SK-N-SH treated with all-trans-retinoic acid at 6 μM for 48 hours (cell line): Measurements from ENCODE around the gene MMP2.

Experiments used
- ATAC-seq: fragments of 200-7000 bp; cut with Tn5 transposase; 3 replicates; pipeline ENCODE4 v1.9.1; 2020; ENCODE audit warnings: mild to moderate bottlenecking, moderate library complexity
- ARNTL ChIP-seq: fragments of 450-650 bp; formaldehyde crosslinking; IDR thresholded peaks from 2 replicates; pipeline ENCODE4 v1.5.0; 2020; ENCODE audit warnings: low read depth, mild to moderate bottlenecking, moderate library complexity, borderline replicate concordance
- BACH2 ChIP-seq: fragments of 250-450 bp; sonication (Bioruptor Pico); IDR thresholded peaks from 2 replicates; pipeline ENCODE4 v1.9.0; 2021; ENCODE audit warnings: mild to moderate bottlenecking, borderline replicate concordance
- CSDC2 ChIP-seq: fragments of 250-450 bp; sonication (Bioruptor Pico); IDR thresholded peaks from 2 replicates; pipeline ENCODE4 v1.5.0; 2020; ENCODE audit warnings: mild to moderate bottlenecking, moderate library complexity
- ESRRG ChIP-seq: fragments of 250-450 bp; sonication (Bioruptor Pico); IDR thresholded peaks from 2 replicates; pipeline ENCODE4 v1.6.1; 2021; ENCODE audit warnings: mild to moderate bottlenecking
- GLIS3 ChIP-seq: fragments of 250-450 bp; sonication (Bioruptor Pico); IDR thresholded peaks from 2 replicates; pipeline ENCODE4 v1.5.0; 2020; ENCODE audit warnings: mild to moderate bottlenecking, moderate library complexity
- ISL1 ChIP-seq: fragments of 250-450 bp; sonication (Bioruptor Pico); IDR thresholded peaks from 2 replicates; pipeline ENCODE4 v2.1.2; 2022; ENCODE audit warnings: mild to moderate bottlenecking, moderate library complexity
- OSR1 ChIP-seq: fragments of 250-450 bp; sonication (Bioruptor Pico); IDR thresholded peaks from 2 replicates; pipeline ENCODE4 v1.8.0; 2022; ENCODE audit warnings: moderate library complexity, mild to moderate bottlenecking, inconsistent platforms
- POU6F1 ChIP-seq: fragments of 250-450 bp; sonication (Bioruptor Pico); IDR thresholded peaks from 2 replicates; pipeline ENCODE4 v1.8.0; 2021; ENCODE audit warnings: low read depth, mild to moderate bottlenecking, moderate library complexity, borderline replicate concordance
- PPARA ChIP-seq: fragments of 250-450 bp; sonication (Bioruptor Pico); IDR thresholded peaks from 2 replicates; pipeline ENCODE4 v1.5.0; 2020; ENCODE audit warnings: mild to moderate bottlenecking, borderline replicate concordance
- RARB ChIP-seq: fragments of 250-450 bp; sonication (Bioruptor Pico); IDR thresholded peaks from 2 replicates; pipeline ENCODE4 v1.8.0; 2021; ENCODE audit warnings: mild to moderate bottlenecking, moderate library complexity
- SNAI2 ChIP-seq: fragments of 250-450 bp; sonication (Bioruptor Pico); IDR thresholded peaks from 2 replicates; pipeline ENCODE4 v1.5.0; 2020; ENCODE audit warnings: mild to moderate bottlenecking, moderate library complexity
- TCF4 ChIP-seq: fragments of 250-450 bp; sonication (Bioruptor Pico); IDR thresholded peaks from 2 replicates; pipeline ENCODE4 v1.8.0; 2021; ENCODE audit warnings: mild to moderate bottlenecking, moderate library complexity, borderline replicate concordance
- TOX ChIP-seq: fragments of 250-450 bp; sonication (Bioruptor Pico); IDR thresholded peaks from 2 replicates; pipeline ENCODE4 v1.8.0; 2021; ENCODE audit warnings: mild to moderate bottlenecking, moderate library complexity, borderline replicate concordance
- TSHZ2 ChIP-seq: fragments of 250-450 bp; sonication (Bioruptor Pico); IDR thresholded peaks from 2 replicates; pipeline ENCODE4 v1.5.0; 2020; ENCODE audit warnings: mild to moderate bottlenecking, moderate library complexity
- ZC3H10 ChIP-seq: fragments of 250-450 bp; sonication (Bioruptor Pico); IDR thresholded peaks from 2 replicates; pipeline ENCODE4 v1.5.1; 2021; ENCODE audit warnings: mild to moderate bottlenecking, moderate library complexity
- ZFP3 ChIP-seq: fragments of 250-450 bp; sonication (Bioruptor Pico); IDR thresholded peaks from 2 replicates; pipeline ENCODE4 v1.5.0; 2020; ENCODE audit warnings: mild to moderate bottlenecking, moderate library complexity
- ZFP30 ChIP-seq: fragments of 450-650 bp; formaldehyde crosslinking; IDR thresholded peaks from 2 replicates; pipeline ENCODE4 v1.5.0; 2022; ENCODE audit warnings: mild to moderate bottlenecking, moderate library complexity
- ZNF565 ChIP-seq: fragments of 450-650 bp; formaldehyde crosslinking; conservative IDR thresholded peaks from 2 replicates; pipeline ENCODE4 v1.5.0; 2020; ENCODE audit warnings: low read depth, mild to moderate bottlenecking, moderate library complexity
- ZNF70 ChIP-seq: fragments of 450-650 bp; formaldehyde crosslinking; IDR thresholded peaks from 2 replicates; pipeline ENCODE4 v1.5.0; 2020; ENCODE audit warnings: mild to moderate bottlenecking, moderate library complexity
- ZNF8 ChIP-seq: fragments of 450-650 bp; formaldehyde crosslinking; IDR thresholded peaks from 2 replicates; pipeline ENCODE4 v1.5.0; 2020; ENCODE audit warnings: mild to moderate bottlenecking, moderate library complexity
- TF ChIP-seq, protein P1 (sequence below): fragments of 250-450 bp; sonication (Bioruptor Pico); IDR thresholded peaks from 2 replicates; pipeline ENCODE4 v1.8.0; 2020; ENCODE audit warnings: mild to moderate bottlenecking, moderate library complexity, borderline replicate concordance
- TF ChIP-seq, protein P2 (sequence below): fragments of 250-450 bp; sonication (Bioruptor Pico); IDR thresholded peaks from 2 replicates; pipeline ENCODE4 v1.5.1; 2021; ENCODE audit warnings: mild to moderate bottlenecking, moderate library complexity
- TF ChIP-seq, protein P3 (sequence below): fragments of 250-450 bp; sonication (Bioruptor Pico); IDR thresholded peaks from 2 replicates; pipeline ENCODE4 v1.5.1; 2020; ENCODE audit warnings: low read depth, mild to moderate bottlenecking, moderate library complexity

Gene MMP2

GRCh38 chr16:55489956-55490265, 10.9 kb downstream of the MMP2 start (continued):
- TF ChIP-seq ZFP30 = no peak

- TF ChIP-seq POU6F1 (CRISPR knock-in tag) (no peak), ZNF70 (no peak), RARB (CRISPR knock-in tag) (no peak), ZC3H10 (CRISPR knock-in tag) (no peak), TOX (CRISPR knock-in tag) (no peak), CSDC2 (CRISPR knock-in tag) (no peak), ZNF565 (no peak), GLIS3 (no peak)
- ATAC-seq = no peak
Measured at GRCh38 chr16:55490301-55490700, 11.3 kb downstream of the MMP2 start.

- no peak for ATAC-seq
Measured at GRCh38 chr16:55491691-55492090, 12.7 kb downstream of the MMP2 start.

More at GRCh38 chr16:55491691-55492090, 12.7 kb downstream of the MMP2 start:
- no peak for TF ChIP-seq TCF4 (CRISPR knock-in tag)
- no peak for TF ChIP-seq TOX (CRISPR knock-in tag)
- TF ChIP-seq, protein P1, sequence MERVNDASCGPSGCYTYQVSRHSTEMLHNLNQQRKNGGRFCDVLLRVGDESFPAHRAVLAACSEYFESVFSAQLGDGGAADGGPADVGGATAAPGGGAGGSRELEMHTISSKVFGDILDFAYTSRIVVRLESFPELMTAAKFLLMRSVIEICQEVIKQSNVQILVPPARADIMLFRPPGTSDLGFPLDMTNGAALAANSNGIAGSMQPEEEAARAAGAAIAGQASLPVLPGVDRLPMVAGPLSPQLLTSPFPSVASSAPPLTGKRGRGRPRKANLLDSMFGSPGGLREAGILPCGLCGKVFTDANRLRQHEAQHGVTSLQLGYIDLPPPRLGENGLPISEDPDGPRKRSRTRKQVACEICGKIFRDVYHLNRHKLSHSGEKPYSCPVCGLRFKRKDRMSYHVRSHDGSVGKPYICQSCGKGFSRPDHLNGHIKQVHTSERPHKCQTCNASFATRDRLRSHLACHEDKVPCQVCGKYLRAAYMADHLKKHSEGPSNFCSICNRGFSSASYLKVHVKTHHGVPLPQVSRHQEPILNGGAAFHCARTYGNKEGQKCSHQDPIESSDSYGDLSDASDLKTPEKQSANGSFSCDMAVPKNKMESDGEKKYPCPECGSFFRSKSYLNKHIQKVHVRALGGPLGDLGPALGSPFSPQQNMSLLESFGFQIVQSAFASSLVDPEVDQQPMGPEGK (CRISPR knock-in tag) = no peak
- TF ChIP-seq ZNF70 = no peak
- no peak for TF ChIP-seq ISL1 (CRISPR knock-in tag)
- no peak for TF ChIP-seq CSDC2 (CRISPR knock-in tag)
- TF ChIP-seq, protein P2, sequence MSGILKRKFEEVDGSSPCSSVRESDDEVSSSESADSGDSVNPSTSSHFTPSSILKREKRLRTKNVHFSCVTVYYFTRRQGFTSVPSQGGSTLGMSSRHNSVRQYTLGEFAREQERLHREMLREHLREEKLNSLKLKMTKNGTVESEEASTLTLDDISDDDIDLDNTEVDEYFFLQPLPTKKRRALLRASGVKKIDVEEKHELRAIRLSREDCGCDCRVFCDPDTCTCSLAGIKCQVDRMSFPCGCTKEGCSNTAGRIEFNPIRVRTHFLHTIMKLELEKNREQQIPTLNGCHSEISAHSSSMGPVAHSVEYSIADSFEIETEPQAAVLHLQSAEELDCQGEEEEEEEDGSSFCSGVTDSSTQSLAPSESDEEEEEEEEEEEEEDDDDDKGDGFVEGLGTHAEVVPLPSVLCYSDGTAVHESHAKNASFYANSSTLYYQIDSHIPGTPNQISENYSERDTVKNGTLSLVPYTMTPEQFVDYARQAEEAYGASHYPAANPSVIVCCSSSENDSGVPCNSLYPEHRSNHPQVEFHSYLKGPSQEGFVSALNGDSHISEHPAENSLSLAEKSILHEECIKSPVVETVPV (CRISPR knock-in tag) = no peak
- TF ChIP-seq ZFP30 = no peak
- no peak for TF ChIP-seq RARB (CRISPR knock-in tag)
- TF ChIP-seq ZNF8 (CRISPR knock-in tag) = no peak
- no peak for TF ChIP-seq OSR1 (CRISPR knock-in tag)
- no peak for TF ChIP-seq POU6F1 (CRISPR knock-in tag)
- no peak for TF ChIP-seq SNAI2
- TF ChIP-seq BACH2 (CRISPR knock-in tag) = no peak
- TF ChIP-seq, protein P3, sequence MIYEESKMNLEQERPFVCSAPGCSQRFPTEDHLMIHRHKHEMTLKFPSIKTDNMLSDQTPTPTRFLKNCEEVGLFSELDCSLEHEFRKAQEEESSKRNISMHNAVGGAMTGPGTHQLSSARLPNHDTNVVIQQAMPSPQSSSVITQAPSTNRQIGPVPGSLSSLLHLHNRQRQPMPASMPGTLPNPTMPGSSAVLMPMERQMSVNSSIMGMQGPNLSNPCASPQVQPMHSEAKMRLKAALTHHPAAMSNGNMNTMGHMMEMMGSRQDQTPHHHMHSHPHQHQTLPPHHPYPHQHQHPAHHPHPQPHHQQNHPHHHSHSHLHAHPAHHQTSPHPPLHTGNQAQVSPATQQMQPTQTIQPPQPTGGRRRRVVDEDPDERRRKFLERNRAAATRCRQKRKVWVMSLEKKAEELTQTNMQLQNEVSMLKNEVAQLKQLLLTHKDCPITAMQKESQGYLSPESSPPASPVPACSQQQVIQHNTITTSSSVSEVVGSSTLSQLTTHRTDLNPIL (CRISPR knock-in tag) = no peak
- TF ChIP-seq PPARA (CRISPR knock-in tag) = no peak
- TF ChIP-seq TSHZ2 (CRISPR knock-in tag) = no peak
- no peak for TF ChIP-seq ESRRG (CRISPR knock-in tag)
- no peak for TF ChIP-seq ARNTL (CRISPR knock-in tag)
- no peak for TF ChIP-seq ZFP3 (CRISPR knock-in tag)
- TF ChIP-seq, all 23 proteins: peak for 0
